HepG2 (cell line): ENCODE measurements around the gene ACP7. TPM values are rescaled to one million over a fixed set of nuclear protein-coding genes. Genes with fewer than 3 reads are reported as not detected.

Source experiments
- ATAC-seq: fragments of 200-7000 bp; cut with Tn5 transposase; 3 replicates; pipeline ENCODE4 v1.9.1; 2020; ENCODE audit warnings: mild to moderate bottlenecking, moderate library complexity
- BruUV-seq: library from RNA; stranded (reverse); fragments of 400-500 nt; replicated peaks from 2 replicates; lab custom pipeline; 2021; lab: Mats Ljungman, UMichigan
- CTCF ChIA-PET: fragments of 300-600 bp; formaldehyde crosslinking; extraction: SDS; loops from one replicate; lab custom pipeline; 2021; ENCODE audit warnings: low total read pairs, inconsistent platforms, low intra/inter-chr PET ratio; lab: Yijun Ruan, JAX
- POLR2A ChIA-PET: fragments of 350-600 bp; sonication (Branson Sonifier 250); formaldehyde crosslinking; loops from one replicate; lab custom pipeline; 2020; ENCODE audit warnings: antibody characterized with exemption, inconsistent platforms; lab: Yijun Ruan, JAX
- DNase-seq: peaks from one replicate; pipeline ENCODE4 v3.0.0-alpha.2; 2015; ENCODE audit warnings: low spot score
- FAIRE-seq: peaks from 3 replicates; lab custom pipeline; 2011; peaks lifted over from hg19 to GRCh38; lab: Jason Lieb, UNC
- H2AFZ ChIP-seq: one replicate; pipeline ENCODE4 v1.6.1; 2011; ENCODE audit warnings: low read length, inconsistent platforms
- H3K27ac ChIP-seq: fragments of 300-600 bp; 3 replicates; pipeline ENCODE4 v1.8.0; 2011; ENCODE audit warnings: mixed run types, mild to moderate bottlenecking, mixed read lengths, low read length, inconsistent platforms; ENCODE audit not compliant: insufficient read depth; ENCODE audit errors: extremely low read length
- H3K27me3 ChIP-seq, 2 experiments: fragments of 200-600 bp in 1 of 2; 2 replicates in 1 of 2; 3 replicates in 1 of 2; pipeline versions ENCODE4 v1.6.0 to v1.8.0; 2011; ENCODE audit warnings: low read length in 2 of 2, mild to moderate bottlenecking in 2 of 2, moderate library complexity in 2 of 2, inconsistent platforms in 1 of 2; ENCODE audit not compliant: insufficient read depth in 2 of 2, control insufficient read depth in 1 of 2
- H3K36me3 ChIP-seq, 2 experiments: fragments of 200-600 bp in 1 of 2; replicated peaks in 1 of 2; 2 replicates in 1 of 2; 3 replicates in 1 of 2; pipeline versions ENCODE4 v1.5.1 to v1.8.0; 2011; ENCODE audit warnings: low read length in 2 of 2, inconsistent platforms in 1 of 2; ENCODE audit not compliant: insufficient read depth in 2 of 2, control insufficient read depth in 1 of 2
- H3K4me1 ChIP-seq: 2 replicates; pipeline ENCODE4 v1.5.1; 2012; ENCODE audit warnings: low read length, inconsistent platforms; ENCODE audit not compliant: insufficient read depth
- H3K4me2 ChIP-seq: 2 replicates; pipeline ENCODE4 v1.6.0; 2011; ENCODE audit warnings: low read depth, low read length, inconsistent platforms
- H3K4me3 ChIP-seq, 3 experiments: fragments of 200-600 bp in 1 of 3; sonication (generic), shearing (Covaris generic) in 1 of 3; replicated peaks in 1 of 3; 2 replicates each; pipeline ENCODE4 v1.5.1; 2011 to 2016; ENCODE audit warnings: low read length in 3 of 3, inconsistent platforms in 2 of 3, low read depth in 2 of 3, mild to moderate bottlenecking in 2 of 3, control low read depth in 1 of 3, mixed read lengths in 1 of 3; ENCODE audit not compliant: insufficient read depth in 1 of 3
- H3K79me2 ChIP-seq: one replicate; pipeline ENCODE4 v1.6.1; 2011; ENCODE audit warnings: low read length, inconsistent platforms; ENCODE audit not compliant: insufficient read depth
- H3K9ac ChIP-seq: 2 replicates; pipeline ENCODE4 v1.6.0; 2011; ENCODE audit warnings: mild to moderate bottlenecking, low read depth, low read length, inconsistent platforms; ENCODE audit not compliant: insufficient read depth
- H3K9me3 ChIP-seq: 2 replicates; pipeline ENCODE4 v1.5.1; 2012; ENCODE audit warnings: mild to moderate bottlenecking, low read length
- H4K20me1 ChIP-seq: 2 replicates; pipeline ENCODE4 v1.6.0; 2011; ENCODE audit warnings: inconsistent platforms, mild to moderate bottlenecking, low read length, moderate library complexity; ENCODE audit not compliant: insufficient read depth
- HNRNPK ChIP-seq: fragments of 200-400 bp; formaldehyde crosslinking; IDR thresholded peaks from 2 replicates; pipeline ENCODE4 v1.6.1; 2018; ENCODE audit warnings: low read length, low read depth, moderate library complexity, mild to moderate bottlenecking; ENCODE audit not compliant: poor library complexity, severe bottlenecking
- LCORL ChIP-seq, 2 experiments: fragments of 450-650 bp in 1 of 2; sonication (generic) in 1 of 2; formaldehyde crosslinking in 1 of 2; IDR thresholded peaks; 2 replicates each; pipeline versions ENCODE4 v1.5.0 to v1.6.1; 2017 to 2020; ENCODE audit warnings: antibody characterized with exemption in 1 of 2, missing genetic modification reagents in 1 of 2
- ZBTB3 ChIP-seq: sonication (generic); formaldehyde crosslinking; IDR thresholded peaks from 2 replicates; pipeline ENCODE4 v1.4.0; 2020; ENCODE audit warnings: low read depth, mild to moderate bottlenecking, moderate library complexity, missing genetic modification reagents, borderline replicate concordance
- WGBS: methylation state at CpG from one replicate; pipeline ENCODE4 v1.1.6; 2017; ENCODE audit warnings: low lambda C conversion rate; 5-methylcytosine and 5-hydroxymethylcytosine counted together
- in situ Hi-C: cut with HindIII; loops from 2 replicates; pipeline ENCODE4 v1.10.0; 2017; ENCODE audit warnings: low pct_unique_long_range_greater_than_20kb; ENCODE audit not compliant: extremely low pct_ligation_motif_present
- intact Hi-C: fragments of 100-400 bp; cut with micrococcal nuclease; formaldehyde crosslinking; loops from one replicate; pipeline ENCODE4 v1.10.0; 2022; ENCODE audit not compliant: unreplicated experiment
- polyA plus RNA-seq, 8 experiments: library from polyadenylated mRNA; depleted of rRNA in 3 of 8; stranded (reverse) in 7 of 8; unstranded in 1 of 8; fragments of >200 nt; fragmentation: Illumina TruSeq in 4 of 8; extraction: Trizol in 4 of 8; gene quantifications; 2 replicates each; pipeline versions ENCODE4 v1.2.1 to v1.2.3, GENCODE V29; 2011 to 2016; ENCODE audit warnings: low read depth in 4 of 8, missing spikeins in 1 of 8, mixed read lengths in 1 of 8; ENCODE audit not compliant: insufficient read depth in 1 of 8
- total RNA-seq, 5 experiments: library from RNA; depleted of rRNA; stranded (reverse); fragments of >200 nt; fragmentation: Illumina TruSeq; extraction: Trizol; gene quantifications; 2 replicates each; pipeline ENCODE4 v1.2.3, GENCODE V29; 2016; ENCODE audit warnings: low read depth in 1 of 5
- TF ChIP-seq, protein P1 (sequence below): sonication (generic); formaldehyde crosslinking; IDR thresholded peaks from 2 replicates; pipeline ENCODE4 v1.9.0; 2021; ENCODE audit warnings: missing genetic modification reagents, mild to moderate bottlenecking, borderline replicate concordance
- TF ChIP-seq, protein P2 (sequence below): sonication (generic); formaldehyde crosslinking; IDR thresholded peaks from 2 replicates; pipeline ENCODE4; 2020; ENCODE audit warnings: missing genetic modification reagents, mild to moderate bottlenecking, borderline replicate concordance

ACP7 gene
- total and polyA plus RNA-seq, 2 of the 13 experiments (the other 11 are each of a cell fraction or from before 2014, with no cell fraction given) = not detected

GRCh38 chr19:39146686-39147450 is 62.7 kb downstream of the ACP7 start:
- ChIA-PET POLR2A (interaction anchor here (1.6 to 3.3 kb wide), 5 partner anchors 8 to 33 kb away, joined by 5 to 35 read pairs (median 15); partner anchors contain the start of gene PAK4), CTCF (interaction anchor here (1.7 kb wide), 1 partner anchor 25 kb away, joined by 14 read pairs; no protein-coding TSS in a partner anchor)
- Histone ChIP-seq H3K79me2 (peaks cover 62% of the 10 kb centered on the region), H3K27me3 (no peaks in the 10 kb centered on the region), H3K4me1 (peaks cover 53% of the 10 kb centered on the region), H3K27ac (no peak overlapping the region), H3K9me3 (no peaks in the 10 kb centered on the region), H2AFZ (no peak overlapping the region), H3K36me3 (peaks cover 5 to 11% of the 10 kb centered on the region in 2 experiments; a peak in 4 of 5 replicates), H4K20me1 (peaks cover 15% of the 10 kb centered on the region), H3K9ac (no peak overlapping the region), H3K4me2 (no peak overlapping the region), H3K4me3 (no peak overlapping the region)
- 93% methylated on average over 7 of the region's 7 CpGs for WGBS
- intact Hi-C loops (no loop called here), in situ Hi-C loops (no loop called here)
- no peak for DNase-seq
- TF ChIP-seq ZBTB3 (CRISPR knock-in tag) = no peak
- TF ChIP-seq, protein P1, sequence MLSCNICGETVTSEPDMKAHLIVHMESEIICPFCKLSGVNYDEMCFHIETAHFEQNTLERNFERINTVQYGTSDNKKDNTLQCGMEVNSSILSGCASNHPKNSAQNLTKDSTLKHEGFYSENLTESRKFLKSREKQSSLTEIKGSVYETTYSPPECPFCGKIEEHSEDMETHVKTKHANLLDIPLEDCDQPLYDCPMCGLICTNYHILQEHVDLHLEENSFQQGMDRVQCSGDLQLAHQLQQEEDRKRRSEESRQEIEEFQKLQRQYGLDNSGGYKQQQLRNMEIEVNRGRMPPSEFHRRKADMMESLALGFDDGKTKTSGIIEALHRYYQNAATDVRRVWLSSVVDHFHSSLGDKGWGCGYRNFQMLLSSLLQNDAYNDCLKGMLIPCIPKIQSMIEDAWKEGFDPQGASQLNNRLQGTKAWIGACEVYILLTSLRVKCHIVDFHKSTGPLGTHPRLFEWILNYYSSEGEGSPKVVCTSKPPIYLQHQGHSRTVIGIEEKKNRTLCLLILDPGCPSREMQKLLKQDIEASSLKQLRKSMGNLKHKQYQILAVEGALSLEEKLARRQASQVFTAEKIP (CRISPR knock-in tag) = no peak
- no peak for TF ChIP-seq LCORL (IDR thresholded peaks at IDR 0.05)
- no peak for TF ChIP-seq LCORL (CRISPR knock-in tag; IDR thresholded peaks at IDR 0.05)
- peak; percentile 61 for TF ChIP-seq HNRNPK
- TF ChIP-seq, protein P2, sequence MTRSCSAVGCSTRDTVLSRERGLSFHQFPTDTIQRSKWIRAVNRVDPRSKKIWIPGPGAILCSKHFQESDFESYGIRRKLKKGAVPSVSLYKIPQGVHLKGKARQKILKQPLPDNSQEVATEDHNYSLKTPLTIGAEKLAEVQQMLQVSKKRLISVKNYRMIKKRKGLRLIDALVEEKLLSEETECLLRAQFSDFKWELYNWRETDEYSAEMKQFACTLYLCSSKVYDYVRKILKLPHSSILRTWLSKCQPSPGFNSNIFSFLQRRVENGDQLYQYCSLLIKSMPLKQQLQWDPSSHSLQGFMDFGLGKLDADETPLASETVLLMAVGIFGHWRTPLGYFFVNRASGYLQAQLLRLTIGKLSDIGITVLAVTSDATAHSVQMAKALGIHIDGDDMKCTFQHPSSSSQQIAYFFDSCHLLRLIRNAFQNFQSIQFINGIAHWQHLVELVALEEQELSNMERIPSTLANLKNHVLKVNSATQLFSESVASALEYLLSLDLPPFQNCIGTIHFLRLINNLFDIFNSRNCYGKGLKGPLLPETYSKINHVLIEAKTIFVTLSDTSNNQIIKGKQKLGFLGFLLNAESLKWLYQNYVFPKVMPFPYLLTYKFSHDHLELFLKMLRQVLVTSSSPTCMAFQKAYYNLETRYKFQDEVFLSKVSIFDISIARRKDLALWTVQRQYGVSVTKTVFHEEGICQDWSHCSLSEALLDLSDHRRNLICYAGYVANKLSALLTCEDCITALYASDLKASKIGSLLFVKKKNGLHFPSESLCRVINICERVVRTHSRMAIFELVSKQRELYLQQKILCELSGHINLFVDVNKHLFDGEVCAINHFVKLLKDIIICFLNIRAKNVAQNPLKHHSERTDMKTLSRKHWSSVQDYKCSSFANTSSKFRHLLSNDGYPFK (CRISPR knock-in tag) = no peak
- no peak for ATAC-seq
- BruUV-seq = no TSS peak
- FAIRE-seq = no peak
